LNCAP (cell line): ENCODE measurements around the gene CEACAM21.

Experiments
- CTCF ChIP-seq: fragments of 450-650 bp; IDR thresholded peaks from 2 replicates; pipeline ENCODE4 v1.5.1; 2017; ENCODE audit warnings: mild to moderate bottlenecking

The CEACAM21 gene

DNA sequence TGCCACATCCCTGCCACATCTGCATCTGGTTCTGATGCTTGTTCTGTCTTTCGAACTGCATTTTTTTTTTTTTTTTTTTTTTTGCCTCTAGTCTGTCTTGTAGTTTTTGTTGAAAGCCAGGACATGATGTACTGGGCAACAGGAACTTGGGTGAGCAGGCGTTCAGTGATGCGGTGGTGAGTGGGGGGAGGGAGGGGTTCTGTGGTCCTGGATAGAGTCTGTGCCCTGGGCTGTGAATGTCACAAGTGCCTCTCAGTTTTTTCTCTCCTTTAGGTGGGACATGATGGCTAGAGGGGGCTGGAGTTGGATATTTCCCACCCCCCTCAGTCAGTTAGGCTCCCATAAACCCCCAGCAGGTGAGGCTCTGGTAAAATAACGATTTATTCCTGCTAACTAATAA is 47.4 kb downstream of the CEACAM21 start:
- TF ChIP-seq CTCF = no peak

DNA sequence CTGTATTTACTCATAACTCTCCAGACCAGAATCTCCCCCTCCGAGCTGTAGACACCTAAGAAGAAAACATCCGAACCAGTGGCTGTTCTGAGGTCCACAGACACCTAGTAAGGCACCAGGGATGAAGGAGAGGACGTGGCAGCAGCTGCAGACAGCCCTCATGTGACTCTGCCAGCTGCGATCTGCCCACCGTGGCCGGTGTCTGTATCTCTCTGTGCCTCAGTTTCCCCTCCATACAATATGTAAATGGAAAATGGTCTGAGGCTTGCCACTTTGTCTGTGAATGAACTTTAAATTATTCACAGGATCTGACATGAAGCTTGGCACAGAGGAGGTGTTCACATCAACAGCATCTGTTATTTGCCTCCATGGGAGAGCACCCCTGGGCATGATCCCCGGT is 48.5 kb downstream of the CEACAM21 start:
- no peak for TF ChIP-seq CTCF

- no peak for TF ChIP-seq CTCF
Observed at GRCh38 chr19:41624937-41625336, 49.0 kb downstream of the CEACAM21 start.

- no peak for TF ChIP-seq CTCF
Observed at GRCh38 chr19:41626278-41626677, 50.3 kb downstream of the CEACAM21 start.

DNA sequence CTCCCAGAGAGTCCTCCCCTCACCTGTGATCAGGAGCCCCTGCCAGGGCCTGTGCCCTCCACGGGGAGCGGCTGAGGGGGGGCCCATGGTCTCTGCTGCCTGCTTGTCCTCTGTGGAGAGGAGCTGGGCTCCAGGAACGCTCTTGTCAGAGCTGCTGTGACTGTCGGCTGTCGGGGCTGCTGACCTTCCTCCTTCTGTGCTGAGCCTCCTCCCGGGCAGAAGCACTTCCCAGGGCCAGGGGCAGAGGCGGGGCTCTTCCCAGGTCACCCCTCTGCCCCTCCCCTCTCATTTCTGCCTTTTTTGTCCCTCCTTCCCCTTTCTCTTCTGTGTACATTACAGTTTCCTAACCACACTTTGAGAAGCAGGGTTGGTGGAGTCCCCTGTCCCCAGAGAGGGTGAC is 50.9 kb downstream of the CEACAM21 start, which contains the start of gene CEACAM4:
Gene CEACAM4, minus strand, starts transcription at position 198 of the 400 bp plus-strand sequence. Its CDS starts 111 bp downstream, at position 87.
- TF ChIP-seq CTCF = no peak

DNA sequence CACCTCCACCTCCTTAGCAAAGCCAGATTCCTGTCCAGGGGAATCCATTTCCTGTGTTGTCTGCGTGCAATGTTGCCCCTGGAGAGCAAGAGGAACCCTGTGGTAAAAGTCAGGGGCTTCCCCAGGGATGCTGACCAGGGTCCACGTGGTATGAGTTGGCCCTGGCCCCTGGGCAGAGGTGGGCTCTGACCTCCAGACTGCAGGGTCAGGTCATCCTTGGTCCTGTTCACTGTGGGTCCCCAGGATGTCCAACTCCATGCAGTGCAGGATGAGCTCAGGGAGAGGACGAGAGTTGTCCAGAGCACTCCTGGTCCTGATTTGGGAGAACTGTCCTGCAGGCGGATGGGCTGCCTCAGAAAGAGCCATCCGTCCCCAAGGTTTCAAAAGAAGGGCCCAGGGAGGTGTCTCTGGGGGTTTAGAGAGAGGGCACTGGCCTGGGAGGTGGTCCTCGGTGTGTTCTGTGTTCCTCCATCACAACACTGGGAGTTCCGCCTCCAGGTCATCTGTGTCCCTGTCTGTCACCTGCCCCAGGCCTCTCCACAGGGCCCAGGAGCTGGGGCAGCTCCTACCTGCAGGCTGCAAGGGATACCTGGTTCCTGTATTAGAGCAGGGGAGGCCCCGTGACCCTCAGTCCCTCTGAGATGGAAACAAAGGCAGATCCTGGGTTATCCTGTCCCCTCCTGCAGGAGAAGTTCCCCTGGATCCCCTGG is 52.2 kb downstream of the CEACAM21 start:
- no peak for TF ChIP-seq CTCF
